IPS-20b (cell line): ENCODE data around the gene KIRREL3.

Source experiments
- H3K27ac ChIP-seq: one replicate; pipeline ENCODE4 v1.5.1; 2013; ENCODE audit warnings: low read length
- H3K27me3 ChIP-seq: 2 replicates; pipeline ENCODE4 v1.6.1; 2013; ENCODE audit warnings: mild to moderate bottlenecking, low read length, inconsistent platforms; ENCODE audit not compliant: insufficient read depth
- H3K36me3 ChIP-seq: 2 replicates; pipeline ENCODE4 v1.6.1; 2013; ENCODE audit warnings: low read depth, mild to moderate bottlenecking, inconsistent platforms, low read length, moderate library complexity; ENCODE audit not compliant: insufficient read depth
- H3K4me1 ChIP-seq: 2 replicates; pipeline ENCODE4 v1.6.1; 2013; ENCODE audit warnings: mild to moderate bottlenecking, control low read depth, inconsistent platforms, low read length, moderate library complexity; ENCODE audit not compliant: insufficient read depth
- H3K4me3 ChIP-seq: 2 replicates; pipeline ENCODE4 v1.5.1; 2013; ENCODE audit warnings: mild to moderate bottlenecking, low read length, inconsistent platforms
- H3K9ac ChIP-seq: 2 replicates; pipeline ENCODE4 v1.6.1; 2013; ENCODE audit warnings: low read depth, mild to moderate bottlenecking, inconsistent platforms, low read length, moderate library complexity
- H3K9me3 ChIP-seq: 2 replicates; pipeline ENCODE4 v1.6.1; 2013; ENCODE audit warnings: mild to moderate bottlenecking, low read depth, low read length, inconsistent platforms; ENCODE audit not compliant: insufficient read depth

Gene KIRREL3

GRCh38 chr11:126525216-126525615, 475.4 kb downstream of the KIRREL3 start:
- no peak overlapping the region for H3K4me3 ChIP-seq
- no peak overlapping the region for H3K27ac ChIP-seq
- no peaks in the 10 kb centered on the region for H3K9me3 ChIP-seq
- no peaks in the 10 kb centered on the region for H3K27me3 ChIP-seq
- H3K9ac ChIP-seq: no peak overlapping the region
- no peaks in the 10 kb centered on the region for H3K4me1 ChIP-seq
- no peaks in the 10 kb centered on the region for H3K36me3 ChIP-seq

- H3K4me1 ChIP-seq: no peaks in the 10 kb centered on the region
- H3K36me3 ChIP-seq: no peaks in the 10 kb centered on the region
- H3K27me3 ChIP-seq: no peaks in the 10 kb centered on the region
- no peaks in the 10 kb centered on the region for H3K9me3 ChIP-seq
- H3K27ac ChIP-seq: no peak overlapping the region
- no peak overlapping the region for H3K4me3 ChIP-seq
- H3K9ac ChIP-seq: no peak overlapping the region
These were observed 476.9 kb downstream of the KIRREL3 start for GRCh38 chr11:126523441-126524205.

- Histone ChIP-seq H3K27me3 (no peaks in the 10 kb centered on the region), H3K9me3 (no peaks in the 10 kb centered on the region), H3K9ac (no peak overlapping the region), H3K4me1 (no peaks in the 10 kb centered on the region), H3K4me3 (no peak overlapping the region), H3K27ac (no peak overlapping the region), H3K36me3 (no peaks in the 10 kb centered on the region)
These were observed 478.0 kb downstream of the KIRREL3 start for GRCh38 chr11:126522606-126523005.

GRCh38 chr11:126522152-126522551, 478.4 kb downstream of the KIRREL3 start:
- H3K9ac ChIP-seq: no peak overlapping the region
- H3K4me1 ChIP-seq: no peaks in the 10 kb centered on the region
- H3K4me3 ChIP-seq: no peak overlapping the region
- H3K27me3 ChIP-seq: no peaks in the 10 kb centered on the region
- no peaks in the 10 kb centered on the region for H3K36me3 ChIP-seq
- no peaks in the 10 kb centered on the region for H3K9me3 ChIP-seq
- no peak overlapping the region for H3K27ac ChIP-seq

- H3K4me3 ChIP-seq: no peak overlapping the region
- H3K9me3 ChIP-seq: no peaks in the 10 kb centered on the region
- H3K4me1 ChIP-seq: no peaks in the 10 kb centered on the region
- H3K9ac ChIP-seq: no peak overlapping the region
- H3K27ac ChIP-seq: no peak overlapping the region
- H3K27me3 ChIP-seq: no peaks in the 10 kb centered on the region
- H3K36me3 ChIP-seq: no peaks in the 10 kb centered on the region
These were observed 479.4 kb downstream of the KIRREL3 start for GRCh38 chr11:126521196-126521595.

- no peaks in the 10 kb centered on the region for H3K27me3 ChIP-seq
- no peak overlapping the region for H3K4me3 ChIP-seq
- no peaks in the 10 kb centered on the region for H3K4me1 ChIP-seq
- H3K36me3 ChIP-seq: no peaks in the 10 kb centered on the region
- H3K9ac ChIP-seq: no peak overlapping the region
- no peak overlapping the region for H3K27ac ChIP-seq
- no peaks in the 10 kb centered on the region for H3K9me3 ChIP-seq
These were observed 480.5 kb downstream of the KIRREL3 start for GRCh38 chr11:126519764-126520734.

- Histone ChIP-seq H3K4me3 (no peak overlapping the region), H3K9ac (no peak overlapping the region), H3K27ac (no peak overlapping the region), H3K36me3 (no peaks in the 10 kb centered on the region), H3K27me3 (no peaks in the 10 kb centered on the region), H3K4me1 (no peaks in the 10 kb centered on the region), H3K9me3 (no peaks in the 10 kb centered on the region)
These were observed 481.4 kb downstream of the KIRREL3 start for GRCh38 chr11:126518972-126519690.

GRCh38 chr11:126518071-126518971, 482.2 kb downstream of the KIRREL3 start:
- Histone ChIP-seq H3K9me3 (no peaks in the 10 kb centered on the region), H3K4me1 (no peaks in the 10 kb centered on the region), H3K4me3 (no peak overlapping the region), H3K36me3 (no peaks in the 10 kb centered on the region), H3K27me3 (no peaks in the 10 kb centered on the region), H3K27ac (no peak overlapping the region), H3K9ac (no peak overlapping the region)

- H3K9ac ChIP-seq: no peak overlapping the region
- H3K27me3 ChIP-seq: no peaks in the 10 kb centered on the region
- H3K36me3 ChIP-seq: no peaks in the 10 kb centered on the region
- no peak overlapping the region for H3K27ac ChIP-seq
- no peaks in the 10 kb centered on the region for H3K4me1 ChIP-seq
- H3K4me3 ChIP-seq: no peak overlapping the region
- no peaks in the 10 kb centered on the region for H3K9me3 ChIP-seq
These were observed 485.1 kb downstream of the KIRREL3 start for GRCh38 chr11:126515501-126515900.

- H3K4me3 ChIP-seq: no peak overlapping the region
- H3K9ac ChIP-seq: no peak overlapping the region
- H3K27ac ChIP-seq: no peak overlapping the region
- no peaks in the 10 kb centered on the region for H3K4me1 ChIP-seq
- H3K36me3 ChIP-seq: no peaks in the 10 kb centered on the region
- no peaks in the 10 kb centered on the region for H3K9me3 ChIP-seq
- no peaks in the 10 kb centered on the region for H3K27me3 ChIP-seq
These were observed 486.4 kb downstream of the KIRREL3 start for GRCh38 chr11:126514061-126514693.
